ENCODE data around the gene AQP4. TPM values are rescaled to one million over a fixed set of nuclear protein-coding genes. Genes with fewer than 3 reads are reported as not detected.

The AQP4 gene
- total RNA-seq, 2 donors from 2014 or later, result not detected

DNA sequence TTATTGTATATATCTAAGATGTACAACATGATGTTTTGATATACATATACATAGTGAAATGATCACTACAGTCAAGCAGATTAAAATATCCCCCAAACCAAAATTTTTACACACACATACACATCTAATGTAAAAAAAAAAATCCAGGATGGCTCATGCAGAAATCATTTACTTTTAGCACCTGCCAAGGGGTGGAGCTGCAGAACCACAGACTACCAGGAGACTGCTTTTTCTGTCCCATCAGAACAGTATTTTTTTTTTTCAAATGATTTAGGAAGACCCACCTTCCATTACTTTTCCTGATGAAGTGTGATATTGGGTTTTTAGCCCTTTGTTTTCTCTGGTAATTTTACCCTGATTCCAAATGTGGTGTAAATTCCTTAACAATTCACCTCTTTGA lies 61.9 kb downstream of the AQP4 start:
- Histone ChIP-seq H3K9me3 (no peaks in the 10 kb centered on the region), H3K4me3 (no peak overlapping the region), H3K27me3 (replicated peaks; ENCODE audit: insufficient read depth) (no peaks in the 10 kb centered on the region), H3K4me1 (ENCODE audit: control insufficient read depth in 1 of 2, low read depth in 2 of 2) (no peaks in the 10 kb centered on the region), H3K36me3 (no peaks in the 10 kb centered on the region), H3K27ac (no peak overlapping the region)
- no peak for DNase-seq (ENCODE audit: low spot score)
- ATAC-seq (ENCODE audit: insufficient number of reproducible peaks, low FRiP score, low read depth), result no peak
- TF ChIP-seq, protein P1, sequence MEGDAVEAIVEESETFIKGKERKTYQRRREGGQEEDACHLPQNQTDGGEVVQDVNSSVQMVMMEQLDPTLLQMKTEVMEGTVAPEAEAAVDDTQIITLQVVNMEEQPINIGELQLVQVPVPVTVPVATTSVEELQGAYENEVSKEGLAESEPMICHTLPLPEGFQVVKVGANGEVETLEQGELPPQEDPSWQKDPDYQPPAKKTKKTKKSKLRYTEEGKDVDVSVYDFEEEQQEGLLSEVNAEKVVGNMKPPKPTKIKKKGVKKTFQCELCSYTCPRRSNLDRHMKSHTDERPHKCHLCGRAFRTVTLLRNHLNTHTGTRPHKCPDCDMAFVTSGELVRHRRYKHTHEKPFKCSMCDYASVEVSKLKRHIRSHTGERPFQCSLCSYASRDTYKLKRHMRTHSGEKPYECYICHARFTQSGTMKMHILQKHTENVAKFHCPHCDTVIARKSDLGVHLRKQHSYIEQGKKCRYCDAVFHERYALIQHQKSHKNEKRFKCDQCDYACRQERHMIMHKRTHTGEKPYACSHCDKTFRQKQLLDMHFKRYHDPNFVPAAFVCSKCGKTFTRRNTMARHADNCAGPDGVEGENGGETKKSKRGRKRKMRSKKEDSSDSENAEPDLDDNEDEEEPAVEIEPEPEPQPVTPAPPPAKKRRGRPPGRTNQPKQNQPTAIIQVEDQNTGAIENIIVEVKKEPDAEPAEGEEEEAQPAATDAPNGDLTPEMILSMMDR (IDR thresholded peaks at IDR 0.05), result no peak

- H3K27me3 ChIP-seq (replicated peaks; ENCODE audit: insufficient read depth), result no peaks in the 10 kb centered on the region
- H3K9me3 ChIP-seq, result no peaks in the 10 kb centered on the region
- TF ChIP-seq, protein P1 (IDR thresholded peaks at IDR 0.05), result no peak
- H3K4me3 ChIP-seq, result no peak overlapping the region
- H3K36me3 ChIP-seq, result no peaks in the 10 kb centered on the region
- no peaks in the 10 kb centered on the region for H3K4me1 ChIP-seq (ENCODE audit: control insufficient read depth in 1 of 2, low read depth in 2 of 2)
- no peak for ATAC-seq (ENCODE audit: insufficient number of reproducible peaks, low FRiP score, low read depth)
- DNase-seq (ENCODE audit: low spot score), result no peak
- no peak overlapping the region for H3K27ac ChIP-seq
These were observed 62.9 kb downstream of the AQP4 start for GRCh38 chr18:26802330-26803200.

Measured in thoracic aorta (tissue), 2 donors.